Spleen (tissue), 11 donors: ENCODE results near the gene SPDYC. TPM values are rescaled to one million over a fixed set of nuclear protein-coding genes. Genes with fewer than 3 reads are reported as not detected.
A peak's percentile ranks its signal among the peaks of the same experiment; 100 is the strongest.

ENCODE experiments used
- DNase-seq: peaks from one replicate; pipeline ENCODE4 v3.0.0-alpha.2; 2020
- H3K27ac ChIP-seq, 8 donors: fragments of 200-600 bp; sonication (generic) in 7 of 8; 1 replicate in 4 of 8; 2 replicates in 4 of 8; pipeline versions ENCODE4 v1.5.0 to v1.8.0; 2016 to 2021; ENCODE audit warnings: inconsistent platforms in 4 of 8, mild to moderate bottlenecking in 4 of 8, moderate library complexity in 1 of 8
- H3K27me3 ChIP-seq, 7 donors: fragments of 200-600 bp; sonication (generic) in 6 of 7; replicated peaks in 1 of 7; 1 replicate in 4 of 7; 2 replicates in 3 of 7; pipeline versions ENCODE4 v1.5.0 to v1.8.0; 2016 to 2021; ENCODE audit warnings: inconsistent platforms in 3 of 7, mild to moderate bottlenecking in 1 of 7
- H3K36me3 ChIP-seq, 6 donors: fragments of 200-600 bp; sonication (generic) in 5 of 6; 1 replicate in 4 of 6; 2 replicates in 2 of 6; pipeline versions ENCODE4 v1.5.0 to v1.8.0; 2016 to 2021; ENCODE audit warnings: inconsistent platforms in 2 of 6
- H3K4me1 ChIP-seq, 6 donors: fragments of 200-600 bp; sonication (generic) in 5 of 6; 1 replicate in 3 of 6; 2 replicates in 3 of 6; pipeline versions ENCODE4 v1.5.0 to v1.8.0; 2016 to 2021; ENCODE audit warnings: inconsistent platforms in 3 of 6
- H3K4me3 ChIP-seq, 8 donors: fragments of 200-600 bp; sonication (generic) in 7 of 8; 1 replicate in 4 of 8; 2 replicates in 4 of 8; pipeline versions ENCODE4 v1.5.0 to v1.8.0; 2016 to 2021; ENCODE audit warnings: inconsistent platforms in 4 of 8, mild to moderate bottlenecking in 4 of 8, moderate library complexity in 2 of 8
- H3K9me3 ChIP-seq, 8 donors: fragments of 200-600 bp; sonication (generic) in 7 of 8; 1 replicate in 4 of 8; 2 replicates in 4 of 8; pipeline versions ENCODE4 v1.5.0 to v1.8.0; 2016 to 2021; ENCODE audit warnings: inconsistent platforms in 4 of 8
- POLR2A ChIP-seq, 3 donors: fragments of 450-650 bp; IDR thresholded peaks; one replicate each; pipeline ENCODE4 v1.5.1; 2017; ENCODE audit warnings: antibody characterized with exemption in 3 of 3, mild to moderate bottlenecking in 1 of 3
- POLR2AphosphoS5 ChIP-seq, 3 donors: sonication (generic); formaldehyde crosslinking; IDR thresholded peaks; one replicate each; pipeline ENCODE4 v1.5.1; 2017; ENCODE audit warnings: antibody characterized with exemption in 3 of 3
- WGBS, 5 donors: extraction: QIAGEN DNeasy Blood & Tissue Kit in 3 of 5; methylation state at CpG; one replicate each; pipeline versions ENCODE4 v1.1.5 to v1.1.7; 2013 to 2018; 5-methylcytosine and 5-hydroxymethylcytosine counted together
- intact Hi-C: fragments of 100-400 bp; cut with DNase I; formaldehyde crosslinking; loops from one replicate; pipeline ENCODE4 v1.15.0; 2023; ENCODE audit warnings: low total_unique reads
- polyA plus RNA-seq, 3 donors: library from polyadenylated mRNA; stranded (reverse); fragments of 200-250 nt; gene quantifications; one replicate each; pipeline ENCODE4 v1.2.1, GENCODE V29; 2013
- total RNA-seq, 7 donors: library from RNA; depleted of rRNA in 3 of 7; stranded (reverse); fragments of >200 nt in 3 of 7; fragmentation: NEBNext Ultra II Directional in 4 of 7; extraction: Animal tissue kit (Norgen Biotek cat#: 25700) in 4 of 7; gene quantifications; one replicate each; pipeline versions ENCODE4 v1.1.0 to v1.2.1, GENCODE V29; 2016 to 2021
- TF ChIP-seq, protein P1 (sequence below), 11 experiments: fragments of 200-600 bp in 7 of 11; fragments of 450-650 bp in 4 of 11; sonication (generic) in 4 of 11; IDR thresholded peaks in 8 of 11; conservative IDR thresholded peaks in 3 of 11; 1 replicate in 7 of 11; 2 replicates in 4 of 11; pipeline versions ENCODE4 v1.4.0 to v1.8.0; 2016 to 2021; ENCODE audit warnings: antibody characterized with exemption in 11 of 11, inconsistent platforms in 4 of 11, mild to moderate bottlenecking in 1 of 11
- donor health status: healthy with polysubstance abuse.
- donor health status: DM: no; HTN: no; CAD: no; lungs with moderate emphysema.
- donor health status: DM: no; HTN: no; CAD: no.
- donor health status: Bipolar disorder and iron deficiency.
- donor health status: healthy.
- donor health status: DM: no; HTN: no; CAD: no.
- donor health status: DM: yes; HTN: yes; CAD: no.

SPDYC gene
- total and polyA plus RNA-seq, 10 donors: 0.11 TPM; not detected in 9

GRCh38 chr11:65134240-65134951 is 35.6 kb upstream of the SPDYC start, which contains the start of gene SYVN1:
Gene SYVN1 (minus strand): TSS chr11:65134519. CDS start chr11:65133601, 918 bp downstream.
- 0 to 1% (median 0%) methylated on average over 32 to 60 of the region's 60 CpGs for WGBS, 5 donors
- peak; percentile 97 for DNase-seq
- Histone ChIP-seq H3K4me1 (peaks cover 38 to 71% (median 57%) of the 10 kb centered on the region in 6 donors), H3K36me3 (peaks cover 5 to 37% (median 34%) of the 10 kb centered on the region in 6 donors), H3K27me3 (no peaks in the 10 kb centered on the region), H3K27ac (peak within 1 kb of the TSS; percentile 92 to 100 (median 98)), H3K4me3 (peak within 1 kb of the TSS; percentile 77 to 99 (median 96)), H3K9me3 (no peaks in the 10 kb centered on the region)
- peak; percentile 99 for TF ChIP-seq POLR2AphosphoS5 (IDR thresholded peaks at IDR 0.05)
- TF ChIP-seq, protein P1, sequence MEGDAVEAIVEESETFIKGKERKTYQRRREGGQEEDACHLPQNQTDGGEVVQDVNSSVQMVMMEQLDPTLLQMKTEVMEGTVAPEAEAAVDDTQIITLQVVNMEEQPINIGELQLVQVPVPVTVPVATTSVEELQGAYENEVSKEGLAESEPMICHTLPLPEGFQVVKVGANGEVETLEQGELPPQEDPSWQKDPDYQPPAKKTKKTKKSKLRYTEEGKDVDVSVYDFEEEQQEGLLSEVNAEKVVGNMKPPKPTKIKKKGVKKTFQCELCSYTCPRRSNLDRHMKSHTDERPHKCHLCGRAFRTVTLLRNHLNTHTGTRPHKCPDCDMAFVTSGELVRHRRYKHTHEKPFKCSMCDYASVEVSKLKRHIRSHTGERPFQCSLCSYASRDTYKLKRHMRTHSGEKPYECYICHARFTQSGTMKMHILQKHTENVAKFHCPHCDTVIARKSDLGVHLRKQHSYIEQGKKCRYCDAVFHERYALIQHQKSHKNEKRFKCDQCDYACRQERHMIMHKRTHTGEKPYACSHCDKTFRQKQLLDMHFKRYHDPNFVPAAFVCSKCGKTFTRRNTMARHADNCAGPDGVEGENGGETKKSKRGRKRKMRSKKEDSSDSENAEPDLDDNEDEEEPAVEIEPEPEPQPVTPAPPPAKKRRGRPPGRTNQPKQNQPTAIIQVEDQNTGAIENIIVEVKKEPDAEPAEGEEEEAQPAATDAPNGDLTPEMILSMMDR (IDR thresholded peaks at IDR 0.05 in 8 of 11, conservative IDR thresholded peaks at IDR 0.05 in 3 of 11): peak in 2 of 11 experiments; percentile 5 to 8
- TF ChIP-seq POLR2A (IDR thresholded peaks at IDR 0.05): peak; percentile 71 to 90 (median 83)
- intact Hi-C loops: no loop called here

GRCh38 chr11:65134952-65135632 is 34.9 kb upstream of the SPDYC start:
- TF ChIP-seq, protein P1 (IDR thresholded peaks at IDR 0.05 in 8 of 11, conservative IDR thresholded peaks at IDR 0.05 in 3 of 11): no peak
- TF ChIP-seq POLR2AphosphoS5 (IDR thresholded peaks at IDR 0.05) (no peak), POLR2A (IDR thresholded peaks at IDR 0.05) (no peak)
- 2 to 6% (median 4%) methylated on average over 24 of the region's 24 CpGs for WGBS, 5 donors
- H3K4me1 ChIP-seq: peaks cover 38 to 64% (median 50%) of the 10 kb centered on the region in 6 donors
- intact Hi-C loops: no loop called here
- H3K27me3 ChIP-seq: no peaks in the 10 kb centered on the region
- DNase-seq: peak; percentile 94
- peaks cover 5 to 30% (median 28%) of the 10 kb centered on the region in 6 donors for H3K36me3 ChIP-seq
- H3K9me3 ChIP-seq: no peaks in the 10 kb centered on the region
- H3K4me3 ChIP-seq: peak overlapping the region; percentile 77 to 99 (median 96)
- H3K27ac ChIP-seq: peak overlapping the region; percentile 92 to 100 (median 98)

- Histone ChIP-seq H3K9me3 (no peaks in the 10 kb centered on the region), H3K36me3 (peaks cover 5 to 24% (median 22%) of the 10 kb centered on the region in 6 donors), H3K27ac (peak overlapping the region; percentile 92 to 100 (median 98)), H3K4me1 (peaks cover 32 to 58% (median 44%) of the 10 kb centered on the region in 6 donors), H3K27me3 (no peaks in the 10 kb centered on the region), H3K4me3 (peak overlapping the region; percentile 77 to 99 (median 96))
- no peak for TF ChIP-seq POLR2A (IDR thresholded peaks at IDR 0.05)
- TF ChIP-seq, protein P1 (IDR thresholded peaks at IDR 0.05 in 8 of 11, conservative IDR thresholded peaks at IDR 0.05 in 3 of 11): no peak
- TF ChIP-seq POLR2AphosphoS5 (IDR thresholded peaks at IDR 0.05): no peak
- peak; percentile 73 for DNase-seq
- 54 to 65% (median 63%) methylated on average over 11 of the region's 11 CpGs for WGBS, 5 donors
- intact Hi-C loops: no loop called here
Observed at GRCh38 chr11:65135633-65136145, 34.3 kb upstream of the SPDYC start.
